ENCODE measurements around the gene VASH1. TPM values are rescaled to one million over a fixed set of nuclear protein-coding genes. Genes with fewer than 3 reads are reported as not detected.

The VASH1 gene
- total and polyA plus RNA-seq, 2 of the 13 experiments (the other 11 are each of a cell fraction or from before 2014, with no cell fraction given), result 0.11 to 0.24 TPM

- no peaks in the 10 kb centered on the region for H3K79me2 ChIP-seq (ENCODE audit: insufficient read depth, low read length)
- no peak overlapping the region for H3K9ac ChIP-seq (ENCODE audit: insufficient read depth, low read depth, low read length)
- POLR2A ChIA-PET, result no interaction called here
- no peaks in the 10 kb centered on the region for H4K20me1 ChIP-seq (ENCODE audit: insufficient read depth, low read length)
- CTCF ChIA-PET (ENCODE audit: low intra/inter-chr PET ratio, low total read pairs), result no interaction called here
- H3K27me3 ChIP-seq (ENCODE audit: control insufficient read depth in 1 of 2, insufficient read depth in 2 of 2, low read length in 2 of 2), result no peaks in the 10 kb centered on the region
- H3K36me3 ChIP-seq (replicated peaks in 1 of 2; ENCODE audit: control insufficient read depth in 1 of 2, insufficient read depth in 2 of 2, low read length in 2 of 2), result peaks cover 4 to 9% of the 10 kb centered on the region in 2 experiments; a peak in 1 of 5 replicates
- H3K4me2 ChIP-seq (ENCODE audit: low read depth, low read length), result no peak overlapping the region
- no TSS peak for BruUV-seq (replicated peaks)
- FAIRE-seq, result no peak
- no peak for ATAC-seq
- intact Hi-C loops (cut with micrococcal nuclease; ENCODE audit: unreplicated experiment) (no loop called here), in situ Hi-C loops (cut with HindIII; ENCODE audit: extremely low pct_ligation_motif_present, low pct_unique_long_range_greater_than_20kb) (no loop called here)
- no peak overlapping the region for H3K27ac ChIP-seq (ENCODE audit: extremely low read length, insufficient read depth, low read length)
- no peak overlapping the region for H2AFZ ChIP-seq (ENCODE audit: low read length)
- no peaks in the 10 kb centered on the region for H3K9me3 ChIP-seq (ENCODE audit: low read length)
- no peak for DNase-seq (ENCODE audit: low spot score)
- WGBS (ENCODE audit: low lambda C conversion rate), result 86% methylated on average over 9 of the region's 9 CpGs
- H3K4me3 ChIP-seq (replicated peaks in 1 of 3; ENCODE audit: insufficient read depth in 1 of 3, low read depth in 2 of 3, low read length in 3 of 3), result no peak overlapping the region
- H3K4me1 ChIP-seq (ENCODE audit: insufficient read depth, low read length), result peaks cover 24% of the 10 kb centered on the region
- TF ChIP-seq HOXA5 (CRISPR knock-in tag; IDR thresholded peaks at IDR 0.05) (no peak), ZNF318 (CRISPR knock-in tag; IDR thresholded peaks at IDR 0.05) (no peak), CBFB (CRISPR knock-in tag; IDR thresholded peaks at IDR 0.05) (no peak), ZSCAN21 (CRISPR knock-in tag; IDR thresholded peaks at IDR 0.05; ENCODE audit: borderline replicate concordance) (no peak), ZNF646 (CRISPR knock-in tag; IDR thresholded peaks at IDR 0.05) (no peak), MAX (IDR thresholded peaks at IDR 0.05) (no peak), ATAD3A (CRISPR knock-in tag; IDR thresholded peaks at IDR 0.05) (no peak), FIP1L1 (IDR thresholded peaks at IDR 0.05; ENCODE audit: borderline replicate concordance, insufficient read depth, low read depth, low read length) (no peak), ZNF251 (CRISPR knock-in tag; IDR thresholded peaks at IDR 0.05) (no peak), SP140L (CRISPR knock-in tag; IDR thresholded peaks at IDR 0.05; ENCODE audit: borderline replicate concordance) (no peak)
These were observed 16.5 kb downstream of the VASH1 start for GRCh38 chr14:76777721-76778120.
